GM18861 (cell line): ENCODE results near the gene GSTO2.

Experiments
- ATAC-seq: cut with Tn5 transposase; IDR thresholded peaks from one replicate; pipeline ENCODE4 v1.9.1; 2021; ENCODE audit not compliant: unreplicated experiment

Gene GSTO2

DNA sequence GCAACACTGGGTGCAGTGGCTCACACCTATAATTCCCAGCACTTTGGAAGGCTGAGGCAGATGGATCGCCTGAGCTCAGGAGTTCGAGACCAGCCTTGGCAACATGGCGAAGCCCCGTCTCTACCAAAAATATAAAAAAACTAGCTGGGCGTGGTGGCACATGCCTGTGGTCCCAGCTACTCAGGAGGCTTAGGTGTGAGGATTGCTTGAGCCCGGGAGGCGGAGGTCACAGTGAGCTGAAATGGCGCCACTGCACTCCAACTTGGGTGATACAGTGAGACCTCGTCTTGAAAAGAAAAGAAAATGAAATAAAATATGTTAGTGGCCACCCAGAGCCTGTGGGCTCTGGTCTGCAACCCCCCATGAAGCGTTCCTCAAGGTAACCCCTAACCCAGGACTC is 55.9 kb downstream of the GSTO2 start:
- ATAC-seq = no peak

DNA sequence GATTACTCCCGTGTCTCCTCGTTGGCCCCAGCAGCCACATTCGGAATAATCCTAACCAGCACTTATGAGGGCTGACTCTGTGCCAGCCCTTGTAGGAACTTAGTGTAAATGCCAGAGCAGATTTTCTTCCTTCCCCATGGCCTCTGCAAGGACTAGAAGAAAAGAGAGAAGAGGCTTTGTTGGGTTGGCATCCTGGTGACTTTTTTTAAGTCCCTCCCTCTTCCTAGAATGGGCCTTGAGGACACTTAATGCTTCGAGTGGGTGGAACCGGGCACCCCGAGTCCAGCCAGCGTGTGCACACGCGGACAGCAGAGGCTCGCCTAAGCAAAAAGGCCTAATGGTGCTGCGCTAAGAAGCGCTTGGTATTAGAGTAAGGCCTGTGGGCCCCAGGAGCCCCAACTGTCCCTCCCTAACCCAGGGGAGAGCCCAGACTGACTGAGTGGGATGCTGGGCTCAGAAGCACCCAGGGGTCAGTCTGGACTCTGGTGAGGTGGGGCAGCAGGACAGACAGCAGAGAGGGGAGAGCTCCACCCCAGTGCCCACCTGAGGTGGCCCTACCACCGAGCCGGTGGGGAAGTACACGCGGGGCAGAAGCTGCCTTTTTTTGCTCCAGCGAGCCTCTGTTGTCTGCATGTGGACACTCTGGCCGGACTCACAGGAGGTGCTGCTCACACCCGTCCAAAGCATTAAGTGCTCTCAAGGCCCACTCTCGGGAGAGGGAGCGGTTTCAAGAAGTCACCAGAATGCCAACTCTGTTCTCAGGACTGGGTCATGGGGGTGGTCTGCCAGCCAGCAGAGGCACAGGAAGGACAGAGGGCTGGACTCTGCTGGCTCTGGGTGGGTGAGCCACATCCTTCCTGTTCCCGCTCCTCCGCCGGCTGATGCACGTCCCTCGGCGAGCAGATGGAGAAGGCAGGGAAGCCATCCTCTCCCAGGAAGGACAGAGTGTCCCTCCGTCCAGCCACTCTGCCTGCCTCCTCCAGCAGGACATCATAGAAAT is 56.8 kb downstream of the GSTO2 start:
- no peak for ATAC-seq

DNA sequence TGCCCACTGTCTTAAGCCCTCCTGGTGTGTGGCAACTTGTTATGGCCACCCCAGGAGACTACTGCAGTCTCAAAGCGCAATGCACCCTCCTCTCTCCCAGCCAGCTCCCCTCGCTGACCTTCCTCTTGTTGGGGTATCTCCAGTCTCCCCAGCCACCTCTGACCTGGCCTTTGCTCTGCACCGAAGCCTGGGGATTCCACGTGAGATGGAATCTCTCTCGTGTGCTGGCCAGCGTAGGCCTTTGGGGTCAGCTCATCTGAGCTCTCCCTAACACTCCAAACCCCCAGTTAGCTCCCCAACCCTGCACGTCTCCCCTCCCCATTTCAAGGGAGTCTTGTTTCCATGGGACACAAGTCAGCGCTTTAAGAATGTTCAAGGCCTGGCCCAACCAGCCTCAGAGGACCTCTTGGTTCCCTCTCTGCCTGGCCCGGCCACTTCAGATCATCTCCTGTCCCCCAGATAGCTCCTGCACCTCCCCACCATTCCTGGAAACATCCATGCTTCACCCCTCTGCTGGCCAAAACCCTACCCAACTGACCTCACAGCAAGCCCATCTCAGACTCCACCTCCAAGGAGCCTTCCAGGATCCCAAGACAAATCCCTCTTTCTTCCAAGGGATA is 58.1 kb downstream of the GSTO2 start:
- ATAC-seq = no peak

DNA sequence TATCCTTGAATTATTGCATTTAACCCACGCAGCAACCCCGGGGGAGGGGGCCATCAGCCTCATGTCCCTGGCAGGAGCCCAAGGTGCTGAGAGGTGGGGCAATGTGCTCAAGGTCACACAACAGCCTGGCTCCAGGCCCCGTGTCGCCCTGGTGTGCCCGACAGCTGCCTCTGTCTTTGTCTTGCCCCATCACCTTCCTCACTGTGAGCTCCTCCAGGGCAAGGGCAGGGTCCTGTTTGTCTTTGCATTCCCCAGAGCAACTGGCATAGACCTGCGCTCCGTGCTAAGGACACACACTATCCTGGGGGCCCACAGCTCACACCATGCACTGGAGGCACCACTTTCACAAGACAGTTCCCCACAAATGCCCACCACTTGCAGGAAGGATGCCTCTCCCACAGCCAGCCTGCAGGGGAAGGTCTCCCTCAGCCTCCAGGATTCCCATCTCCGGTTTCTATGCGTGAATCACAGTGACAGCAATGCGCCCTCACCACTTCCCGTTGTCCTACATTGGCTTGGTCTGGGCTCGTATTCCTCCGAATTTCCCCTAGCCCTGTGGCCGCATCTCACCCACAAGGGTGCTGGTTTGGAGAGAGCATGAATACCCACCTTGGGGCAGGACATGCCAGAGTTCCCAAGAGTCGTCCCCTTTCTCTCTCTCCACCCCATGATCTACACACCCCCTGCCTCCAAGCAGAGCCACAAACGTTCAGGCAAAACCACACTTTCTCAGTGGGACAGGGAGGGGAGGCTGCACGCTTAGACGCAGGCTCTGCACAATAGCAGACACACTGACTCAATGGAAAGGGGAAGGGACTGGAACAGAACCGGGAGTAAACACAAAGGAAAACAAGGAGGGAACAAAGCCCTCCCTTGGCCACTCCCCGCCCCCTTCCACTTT is 59.0 kb downstream of the GSTO2 start:
- no peak for ATAC-seq

DNA sequence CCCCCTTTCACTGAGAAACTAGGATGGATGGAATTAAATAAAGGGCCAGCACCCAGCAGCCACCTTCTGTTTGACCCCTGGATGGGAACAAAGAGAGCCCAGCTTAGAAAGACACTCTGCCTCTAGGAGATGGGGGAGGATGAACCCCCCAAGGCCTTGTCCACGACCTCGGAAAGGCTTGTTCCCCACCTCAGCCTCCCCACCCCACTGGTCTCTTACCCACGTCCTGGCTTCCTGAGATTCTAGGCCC is 59.6 kb downstream of the GSTO2 start:
- ATAC-seq = no peak

DNA sequence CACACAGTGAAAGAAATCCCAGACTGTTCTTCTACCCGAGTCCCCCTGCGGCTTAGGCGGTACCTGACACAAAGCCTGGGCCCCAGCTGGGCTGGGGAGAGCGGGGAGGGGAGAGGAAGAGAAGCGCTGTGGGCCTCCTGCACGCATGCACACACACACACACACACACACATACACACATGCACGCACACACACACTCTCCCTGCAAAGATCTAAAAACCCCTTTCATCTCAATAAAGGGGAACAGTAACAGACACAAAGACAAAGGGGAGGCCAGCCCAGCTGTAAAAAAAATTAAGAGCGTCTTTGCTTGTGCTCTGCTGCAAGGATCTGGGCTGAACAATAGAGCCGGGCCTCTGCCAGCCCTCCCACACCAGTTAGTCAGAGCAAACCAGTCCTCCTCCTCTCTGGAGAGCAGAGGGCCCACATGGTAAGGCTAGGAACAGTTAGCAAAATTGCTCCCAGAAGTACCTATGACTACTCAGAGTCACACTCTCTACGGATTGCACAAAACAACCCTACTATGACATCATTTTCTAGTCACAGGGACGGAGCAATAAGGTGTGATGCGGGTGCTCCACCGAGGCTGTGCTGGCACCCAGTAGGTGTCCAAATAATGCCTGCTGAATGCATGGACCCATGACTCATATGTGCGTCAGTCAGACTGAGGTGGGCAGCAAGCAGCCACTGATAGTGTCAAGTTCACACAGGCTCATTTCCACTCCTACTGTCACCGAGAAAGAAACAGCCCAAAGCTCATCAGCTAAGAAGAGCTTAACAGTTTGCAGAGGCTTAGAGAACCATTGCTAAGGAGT is 60.1 kb downstream of the GSTO2 start:
- peak; percentile 39 for ATAC-seq

DNA sequence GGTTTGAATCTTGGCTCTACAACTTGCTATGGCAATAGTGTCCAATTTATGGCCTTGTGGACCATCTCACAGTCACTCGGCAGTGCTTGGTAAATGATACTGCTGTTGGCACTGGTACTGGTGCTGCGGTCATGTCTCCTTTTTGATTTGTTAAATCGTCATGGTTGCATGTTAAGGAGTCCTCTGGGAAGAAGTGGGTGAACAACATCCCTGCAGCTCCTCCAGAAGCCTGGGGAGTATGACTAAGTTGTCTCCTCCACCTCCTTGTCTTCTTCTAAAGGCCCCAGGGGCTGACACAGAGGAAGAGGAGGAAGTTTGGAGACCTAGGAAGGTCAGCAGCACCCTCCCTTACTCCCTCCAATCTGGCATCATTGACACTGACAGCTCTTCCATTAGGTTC is 60.8 kb downstream of the GSTO2 start:
- ATAC-seq = no peak

DNA sequence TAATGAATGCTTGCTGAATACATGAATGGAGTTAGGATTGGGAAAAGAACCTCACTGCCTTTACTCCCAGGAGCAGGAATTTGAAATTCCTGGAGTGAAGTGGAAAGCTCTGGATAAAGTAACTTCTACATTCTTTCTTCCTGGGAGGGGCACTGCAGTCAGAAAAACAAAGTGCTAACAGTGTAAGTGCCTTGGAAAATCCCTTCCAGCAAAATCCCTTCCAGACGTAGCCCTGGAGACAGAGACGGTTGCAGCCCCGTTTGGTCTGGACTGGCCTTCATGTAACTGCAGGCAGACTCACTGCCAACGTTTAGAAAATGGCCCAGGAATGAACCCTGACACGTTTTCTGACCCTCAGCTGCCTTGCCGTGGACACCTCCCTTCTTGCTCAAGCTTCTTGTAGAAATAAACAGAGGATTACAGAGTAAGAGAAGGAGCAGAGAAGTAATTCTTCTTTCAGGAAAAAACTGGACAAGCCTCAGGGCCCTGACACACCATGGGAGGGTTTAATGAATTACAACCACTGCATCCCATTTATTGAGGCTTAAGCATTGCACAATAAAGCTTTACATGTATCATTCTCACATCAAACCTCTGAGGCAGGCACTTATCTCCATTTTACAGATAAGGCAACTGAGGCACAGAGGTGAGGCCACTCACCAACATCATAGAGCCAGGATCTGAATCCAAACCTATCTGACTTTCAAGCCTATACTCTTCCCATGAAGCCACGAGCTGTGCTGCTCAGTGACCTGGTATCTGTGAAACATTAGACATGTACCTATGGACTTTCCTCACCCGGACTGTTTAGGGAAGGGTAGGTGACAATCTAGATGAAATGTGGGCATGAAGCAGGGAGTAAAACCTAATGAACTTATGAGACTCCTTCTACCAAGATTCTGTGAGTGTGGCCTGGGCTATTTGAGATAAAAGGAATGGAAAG is 61.5 kb downstream of the GSTO2 start:
- no peak for ATAC-seq

DNA sequence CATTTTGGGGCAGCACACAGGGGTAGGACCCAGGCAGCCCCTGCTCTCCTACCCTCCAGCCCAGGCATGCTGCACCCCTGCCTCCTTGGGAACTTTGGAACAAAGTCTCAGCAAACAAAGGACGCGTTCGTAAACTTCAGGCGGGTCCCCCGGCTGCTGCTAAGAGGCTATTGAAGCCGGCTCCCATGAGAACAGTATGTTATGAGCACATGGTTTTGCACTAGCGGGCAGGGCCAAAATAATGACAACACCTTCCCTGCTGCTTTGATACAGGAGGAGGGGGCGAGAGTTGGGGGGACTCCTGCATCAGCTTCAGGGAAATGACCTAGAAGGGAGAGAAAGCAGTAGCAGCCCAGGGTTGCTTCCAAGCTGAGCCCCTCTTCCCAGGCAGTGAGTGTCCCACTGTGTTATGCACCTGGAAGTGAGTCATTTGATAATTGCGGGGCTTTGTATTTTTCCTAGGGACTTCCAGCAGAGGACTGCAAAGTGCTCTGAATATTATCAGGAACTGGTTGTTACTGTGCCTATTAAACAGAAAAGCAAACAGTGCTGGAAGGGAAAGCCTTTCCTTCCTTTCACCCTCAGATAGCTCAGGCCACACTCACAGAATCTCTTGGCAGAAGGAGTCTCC is 62.3 kb downstream of the GSTO2 start:
- ATAC-seq = no peak

DNA sequence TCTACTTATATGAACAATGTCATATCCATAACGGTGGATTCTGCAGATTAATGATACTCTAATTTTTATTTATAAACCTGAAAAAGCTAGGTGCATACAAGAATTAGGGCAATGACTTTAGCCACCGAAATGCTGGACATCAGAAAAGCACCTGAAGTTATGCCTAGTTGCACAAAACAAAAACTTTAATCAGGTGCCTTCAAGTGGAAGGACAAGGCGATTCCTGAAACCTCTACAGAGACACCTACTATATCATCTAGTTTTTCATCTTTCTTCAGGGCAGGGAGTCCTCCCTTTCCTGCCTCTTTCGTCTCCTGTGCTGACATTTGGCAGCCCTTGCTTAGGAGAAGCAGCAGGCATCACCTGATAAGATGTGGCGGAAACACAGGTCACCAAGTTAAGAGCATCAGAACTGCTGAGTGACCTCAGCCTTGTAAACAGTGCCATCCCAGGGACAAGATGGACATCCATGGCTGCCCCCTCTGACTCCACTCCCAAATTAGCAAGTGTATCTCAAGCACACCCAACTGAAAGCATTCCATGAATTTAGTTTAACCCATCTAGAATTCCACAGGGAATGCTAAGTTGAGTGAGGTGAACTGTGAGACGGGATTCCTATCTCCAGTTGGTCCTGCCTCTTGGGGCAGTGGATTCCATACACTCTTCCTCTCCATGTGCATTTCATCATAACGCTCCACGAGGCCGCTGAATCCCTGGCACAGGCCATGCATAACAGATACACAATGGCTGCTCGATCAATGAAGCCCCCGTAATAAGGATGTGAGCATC is 63.5 kb downstream of the GSTO2 start:
- no peak for ATAC-seq

DNA sequence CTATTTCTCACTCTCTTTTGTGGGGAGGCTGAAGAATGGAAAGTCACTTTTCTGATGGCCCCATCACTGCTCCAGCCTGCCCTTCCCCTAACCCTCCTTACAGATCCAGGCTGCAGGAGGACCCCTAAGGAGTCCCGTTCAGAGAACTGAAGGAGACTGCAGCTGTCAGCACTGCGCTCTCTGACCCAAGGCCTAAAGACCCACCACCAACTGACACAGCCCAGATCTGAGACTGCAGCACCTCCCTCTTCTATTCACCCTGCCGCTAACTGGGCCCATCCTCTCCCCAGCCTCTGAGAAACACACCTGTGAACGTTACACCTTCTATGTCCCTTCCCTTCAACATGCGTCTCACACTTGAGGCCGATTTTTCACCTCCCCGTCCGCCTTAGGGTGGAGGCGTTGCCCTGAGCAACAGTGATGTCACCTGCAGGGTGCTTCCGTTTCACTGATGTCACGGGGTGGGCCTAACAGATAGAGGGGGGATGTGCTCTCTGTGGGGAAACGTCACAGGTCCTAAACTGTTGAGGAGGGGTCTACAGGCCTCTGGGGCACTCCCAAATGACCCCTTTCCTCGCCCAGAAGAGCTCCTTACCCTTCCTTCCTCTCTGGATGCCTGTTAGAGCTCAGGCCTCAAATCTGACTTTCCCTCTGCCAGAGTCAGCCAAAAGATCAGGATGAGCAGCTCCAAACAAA is 64.2 kb downstream of the GSTO2 start:
- no peak for ATAC-seq

DNA sequence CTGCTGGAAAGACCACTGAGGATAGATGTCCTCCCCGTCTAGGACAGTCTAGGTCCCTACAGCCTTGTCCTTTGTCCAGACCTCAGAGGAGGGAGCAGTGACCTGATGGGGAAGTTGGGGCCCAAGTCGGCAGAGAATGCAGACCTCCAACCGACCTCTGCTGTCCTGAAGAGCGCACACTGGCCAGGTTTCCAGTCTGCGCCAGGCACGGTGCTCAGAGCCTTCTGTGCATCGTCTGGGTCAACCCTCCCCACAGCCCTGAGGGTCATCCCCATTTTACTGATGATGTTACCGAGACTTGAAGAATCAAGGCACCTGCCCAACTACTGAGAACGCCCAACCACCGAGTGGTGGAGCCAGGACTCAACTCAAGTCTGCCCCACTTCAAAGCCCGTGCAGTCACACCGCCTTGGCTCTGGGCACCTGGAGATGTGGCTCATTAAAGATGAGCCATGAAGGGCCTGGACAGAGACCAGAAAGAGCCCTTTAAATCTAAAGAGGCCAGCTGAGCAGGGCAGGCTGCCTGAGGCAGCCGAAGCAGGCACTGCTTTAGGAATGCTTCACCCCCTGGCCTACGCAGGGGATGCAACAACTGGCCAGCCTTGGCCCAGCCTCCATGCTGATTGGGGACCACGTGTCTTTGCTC is 64.9 kb downstream of the GSTO2 start:
- no peak for ATAC-seq

DNA sequence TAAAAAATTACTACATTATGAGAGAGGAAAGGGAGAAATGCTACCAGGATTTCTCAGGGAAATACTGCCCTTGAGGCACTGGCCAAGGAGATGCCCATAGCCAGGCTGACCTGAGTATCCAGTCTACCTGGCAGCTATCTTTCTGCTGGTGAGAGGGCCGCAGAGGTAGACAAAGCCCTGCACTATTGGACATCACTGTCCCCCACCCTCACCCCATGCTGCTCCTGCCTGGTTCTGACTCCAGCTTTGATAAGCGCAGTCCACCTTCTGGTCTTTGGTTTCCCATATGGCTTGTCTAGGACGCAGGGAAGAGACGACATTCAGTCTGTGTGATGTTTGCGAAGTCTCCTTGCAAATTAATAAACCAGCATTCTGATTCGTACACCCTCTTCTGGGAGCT is 65.6 kb downstream of the GSTO2 start:
- ATAC-seq = no peak

DNA sequence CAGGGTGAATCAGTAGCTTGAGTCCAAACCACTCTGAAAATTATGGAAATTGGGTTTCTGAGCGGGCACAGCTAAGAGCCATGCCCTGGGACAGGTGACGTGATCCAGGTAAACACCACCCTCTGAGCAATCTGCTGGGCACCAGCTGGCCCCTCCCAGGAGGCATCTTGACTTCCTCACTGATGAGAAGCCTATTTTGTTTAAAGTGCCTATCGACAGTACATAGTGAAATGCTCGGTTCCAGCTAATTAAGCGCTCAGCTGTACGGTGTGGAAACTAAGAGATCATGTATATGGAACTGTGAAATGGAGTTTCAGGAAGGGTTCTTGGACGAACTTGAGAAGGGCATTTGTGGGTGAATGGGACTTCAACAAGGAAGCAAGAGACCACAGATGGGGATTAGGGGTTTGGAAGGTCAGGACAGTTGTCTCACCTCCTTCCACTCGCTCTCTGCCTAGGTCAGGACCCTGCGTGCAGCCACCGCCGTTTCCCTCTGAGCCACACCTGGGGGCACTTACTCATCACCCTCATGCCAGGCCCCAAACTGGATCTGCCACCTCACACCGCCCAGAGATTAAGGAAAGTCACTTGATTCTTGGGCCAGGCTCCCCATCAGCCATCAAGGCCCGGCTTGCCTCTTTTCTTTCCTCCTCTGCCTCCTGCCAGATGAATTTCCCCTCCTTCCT is 66.1 kb downstream of the GSTO2 start:
- no peak for ATAC-seq

DNA sequence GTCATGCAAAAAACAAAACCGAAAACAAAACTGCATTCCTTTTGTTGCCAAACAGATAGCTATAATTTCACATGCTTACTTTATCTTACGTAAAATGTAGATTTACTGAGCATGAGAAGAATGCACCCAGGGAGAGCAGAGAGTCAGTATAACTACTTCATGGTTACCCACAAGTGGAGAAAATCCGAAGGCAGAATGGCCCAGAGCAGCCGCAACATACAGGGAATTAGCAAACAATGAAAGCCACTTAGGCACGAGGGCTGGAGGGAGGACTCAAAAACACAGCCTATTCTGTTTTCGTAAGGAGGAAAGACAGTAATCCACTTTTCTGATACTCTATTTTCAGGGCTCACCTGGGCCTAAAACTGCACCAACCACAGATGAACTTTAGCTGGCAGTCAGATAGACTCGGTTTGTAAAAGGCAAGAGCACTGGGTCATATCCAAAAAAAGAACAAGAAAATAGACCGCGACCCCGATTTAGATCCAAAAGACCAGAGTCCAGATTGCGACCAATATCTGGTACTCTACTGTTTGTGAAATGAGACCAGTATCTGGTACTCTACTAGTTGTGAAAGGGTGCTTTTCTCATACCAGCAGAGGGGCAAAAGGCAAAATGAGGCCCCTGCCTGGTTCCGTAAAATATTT is 68.0 kb downstream of the GSTO2 start:
- no peak for ATAC-seq

DNA sequence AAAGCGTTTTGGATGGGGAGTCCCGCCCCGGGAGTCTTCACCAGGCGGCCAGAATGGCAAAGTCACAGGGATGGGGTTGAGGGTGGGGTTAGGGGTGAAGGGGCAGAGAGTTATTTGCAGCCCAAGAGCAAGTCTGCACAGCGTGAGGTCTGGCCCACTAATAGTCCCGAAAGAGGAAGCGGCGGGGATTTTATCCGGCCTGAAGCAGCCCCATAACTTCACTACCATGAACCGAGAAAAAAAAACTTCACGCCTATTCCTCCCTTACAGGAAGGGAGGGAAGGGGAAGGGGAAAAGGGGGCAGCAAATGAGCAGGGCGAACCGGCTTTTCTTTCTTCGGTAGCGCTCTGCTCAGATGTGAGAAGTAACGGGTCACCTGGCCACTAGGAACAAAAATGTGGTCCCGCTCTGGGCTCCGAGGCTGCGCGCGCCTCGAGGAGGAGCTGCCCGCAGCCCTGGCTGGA is 68.6 kb downstream of the GSTO2 start:
- peak; percentile 30 for ATAC-seq
